Astrocyte of the cerebellum (primary cell): Measurements from ENCODE around the gene ADD2.
"Not testable (repeated sequence)": the region's sequence is repeated elsewhere in the genome, so short reads cannot be mapped to it uniquely, and the experiment has no call there.

ENCODE experiments used
- DNase-seq: peaks from one replicate; pipeline ENCODE4 v3.0.0-alpha.2; 2011; ENCODE audit warnings: low read depth
- H3K4me3 ChIP-seq: 2 replicates; pipeline ENCODE4 v1.5.1; 2011; ENCODE audit warnings: mild to moderate bottlenecking, low read depth, low read length, moderate library complexity
- in situ Hi-C: cut with HindIII; loops from 2 replicates; pipeline ENCODE4 v1.10.0; 2017; ENCODE audit warnings: low sequenced_read_pairs
- TF ChIP-seq, protein P1 (sequence below): IDR thresholded peaks from 2 replicates; pipeline ENCODE4 v1.5.1; 2012; ENCODE audit warnings: low read length, low read depth, moderate library complexity, mild to moderate bottlenecking; ENCODE audit errors: missing control alignments

The ADD2 gene

DNA sequence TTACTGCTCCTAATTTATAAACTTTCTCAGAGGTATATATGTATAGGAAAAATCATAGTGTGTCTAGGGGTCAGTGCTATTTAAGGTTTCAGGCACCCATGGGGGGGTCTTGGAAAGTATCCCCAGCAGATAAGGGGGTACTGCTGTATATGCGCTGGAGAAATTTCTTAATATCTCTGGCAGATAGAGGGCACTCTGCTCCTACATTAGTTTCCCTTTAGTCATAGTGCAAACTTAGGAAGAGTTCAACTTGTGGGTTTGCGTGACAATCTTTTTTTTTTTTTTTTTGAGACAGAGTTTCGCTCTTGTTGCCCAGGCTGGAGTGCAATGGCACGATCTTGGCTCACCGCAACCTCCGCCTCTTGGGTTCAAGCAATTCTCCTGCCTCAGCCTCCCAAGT lies 112.8 kb downstream of the ADD2 start:
- TF ChIP-seq, protein P1, sequence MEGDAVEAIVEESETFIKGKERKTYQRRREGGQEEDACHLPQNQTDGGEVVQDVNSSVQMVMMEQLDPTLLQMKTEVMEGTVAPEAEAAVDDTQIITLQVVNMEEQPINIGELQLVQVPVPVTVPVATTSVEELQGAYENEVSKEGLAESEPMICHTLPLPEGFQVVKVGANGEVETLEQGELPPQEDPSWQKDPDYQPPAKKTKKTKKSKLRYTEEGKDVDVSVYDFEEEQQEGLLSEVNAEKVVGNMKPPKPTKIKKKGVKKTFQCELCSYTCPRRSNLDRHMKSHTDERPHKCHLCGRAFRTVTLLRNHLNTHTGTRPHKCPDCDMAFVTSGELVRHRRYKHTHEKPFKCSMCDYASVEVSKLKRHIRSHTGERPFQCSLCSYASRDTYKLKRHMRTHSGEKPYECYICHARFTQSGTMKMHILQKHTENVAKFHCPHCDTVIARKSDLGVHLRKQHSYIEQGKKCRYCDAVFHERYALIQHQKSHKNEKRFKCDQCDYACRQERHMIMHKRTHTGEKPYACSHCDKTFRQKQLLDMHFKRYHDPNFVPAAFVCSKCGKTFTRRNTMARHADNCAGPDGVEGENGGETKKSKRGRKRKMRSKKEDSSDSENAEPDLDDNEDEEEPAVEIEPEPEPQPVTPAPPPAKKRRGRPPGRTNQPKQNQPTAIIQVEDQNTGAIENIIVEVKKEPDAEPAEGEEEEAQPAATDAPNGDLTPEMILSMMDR = peak; percentile 52
- H3K4me3 ChIP-seq, DNase-seq, in situ Hi-C loops: not testable (repeated sequence)

DNA sequence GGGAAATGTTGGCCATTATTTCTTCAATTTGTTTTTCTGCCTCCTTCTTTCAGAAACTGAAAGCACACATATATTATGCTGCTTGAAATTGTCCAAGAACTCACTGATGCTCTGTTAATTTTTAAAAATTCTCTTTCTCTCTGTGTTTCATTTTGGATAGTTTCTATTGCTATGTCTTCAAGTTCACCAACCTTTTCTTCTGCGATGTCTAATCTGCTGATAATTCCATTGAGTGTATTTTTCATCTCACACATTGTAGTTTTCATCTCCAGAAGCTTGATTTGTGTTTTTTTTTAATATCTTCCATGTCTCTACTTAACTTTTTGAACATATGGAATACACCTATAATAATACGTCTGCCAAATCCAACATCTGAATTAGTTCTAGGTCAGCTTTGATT lies 116.3 kb downstream of the ADD2 start:
- TF ChIP-seq, protein P1 = no peak
- DNase-seq = no peak
- H3K4me3 ChIP-seq = no peak overlapping the region
- in situ Hi-C loops = no loop called here

DNA sequence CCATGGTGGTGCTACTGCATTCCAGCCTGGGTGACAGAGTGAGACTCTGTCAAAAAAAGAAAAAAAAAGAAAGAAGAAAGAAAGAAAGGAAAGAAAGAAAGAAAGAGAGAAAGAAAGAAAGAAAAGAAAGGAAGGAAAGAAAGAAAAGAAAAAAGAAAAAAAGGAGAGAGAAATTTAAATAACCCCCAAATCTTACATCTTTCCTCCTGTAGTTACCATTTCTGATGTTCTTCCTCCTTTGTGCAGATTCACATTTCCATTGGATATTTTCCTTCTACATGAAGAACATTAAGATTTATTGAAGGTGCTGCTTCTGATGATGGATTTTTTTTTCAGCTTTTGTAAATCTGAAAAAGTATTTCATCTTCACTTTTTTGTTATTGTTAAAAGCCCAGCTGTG lies 117.0 kb downstream of the ADD2 start:
- TF ChIP-seq, protein P1 = no peak
- no peak overlapping the region for H3K4me3 ChIP-seq
- in situ Hi-C loops = no loop called here
- DNase-seq = no peak

DNA sequence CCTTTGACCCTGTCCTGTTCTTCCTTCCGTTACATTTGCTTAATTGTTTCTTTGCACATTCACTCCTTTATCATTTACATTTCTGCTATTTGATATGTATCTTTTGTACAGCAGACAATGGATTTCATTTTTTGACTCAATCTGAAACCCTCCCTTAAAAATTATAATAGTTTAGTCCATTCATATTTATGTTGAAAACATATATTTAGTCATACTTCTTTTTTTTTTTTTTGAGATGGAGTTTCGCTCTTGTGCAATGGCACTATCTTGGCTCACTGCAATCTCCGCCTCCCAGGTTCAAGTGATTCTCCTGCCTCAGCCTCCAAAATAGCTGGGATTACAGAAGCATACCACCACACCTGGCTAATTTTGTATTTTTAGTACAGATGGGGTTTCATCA lies 119.0 kb downstream of the ADD2 start:
- H3K4me3 ChIP-seq = no peak overlapping the region
- in situ Hi-C loops = loop anchor here (25.0 kb wide), 1 partner anchor 337 kb away; the partner anchor contains the start of gene FAM136A
- no peak for DNase-seq
- TF ChIP-seq, protein P1 = no peak

DNA sequence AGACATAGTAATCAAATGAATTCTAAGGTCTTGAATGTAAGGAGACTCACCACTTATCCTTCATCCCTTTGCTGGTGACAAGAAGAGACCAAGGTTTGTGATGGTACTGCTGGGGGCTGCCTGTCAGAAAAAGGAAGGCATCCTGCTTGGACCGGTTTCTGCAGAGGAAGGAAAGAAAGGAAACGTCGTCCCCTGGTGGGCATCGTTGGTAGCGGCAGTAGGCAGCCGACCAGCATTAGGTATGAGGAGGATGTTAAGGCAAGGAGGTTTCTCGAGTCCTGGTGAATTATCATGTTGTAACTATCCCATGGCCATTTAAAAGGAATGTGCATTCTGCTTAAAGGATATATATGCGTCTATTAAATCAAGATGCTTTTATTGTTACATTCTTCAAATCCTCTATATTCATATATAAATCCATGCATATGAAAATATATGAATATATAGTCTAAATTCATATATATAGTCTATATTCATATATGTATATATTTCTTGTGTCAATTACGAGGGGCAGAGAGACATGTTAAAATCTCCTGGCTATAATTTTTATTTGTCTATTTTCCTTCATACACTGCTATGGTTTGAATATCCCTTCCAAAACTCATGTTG lies 120.0 kb downstream of the ADD2 start:
- peak; percentile 29 for DNase-seq
- TF ChIP-seq, protein P1 = peak; percentile 100
- H3K4me3 ChIP-seq = no peak overlapping the region
- in situ Hi-C loops = loop anchor here (25.0 kb wide), 1 partner anchor 336 kb away; the partner anchor contains the start of gene FAM136A

DNA sequence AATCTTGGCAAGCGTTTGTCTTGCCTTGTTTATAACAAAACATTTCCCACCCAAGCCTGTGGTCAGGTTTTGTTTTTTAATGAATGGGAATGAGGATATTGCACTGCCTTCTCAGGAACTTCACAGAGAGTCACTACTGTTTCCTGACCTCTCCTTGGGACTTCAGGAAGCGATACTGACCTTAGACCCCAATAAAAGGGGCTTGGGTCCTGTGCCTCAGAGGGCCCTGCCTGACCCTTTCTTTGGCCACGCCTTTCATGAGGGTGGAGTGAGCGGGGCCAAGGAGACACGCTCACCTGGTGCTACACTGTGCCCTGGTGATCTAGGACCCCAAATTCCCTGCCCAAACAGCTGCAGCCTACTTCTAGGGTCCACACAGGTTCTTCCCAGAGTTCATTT lies 121.6 kb downstream of the ADD2 start:
- DNase-seq = no peak
- in situ Hi-C loops = loop anchor here (25.0 kb wide), 1 partner anchor 334 kb away; the partner anchor contains the start of gene FAM136A
- no peak overlapping the region for H3K4me3 ChIP-seq
- TF ChIP-seq, protein P1 = no peak
